ENCODE measurements around the gene USP6NL. TPM values are rescaled to one million over a fixed set of nuclear protein-coding genes. Genes with fewer than 3 reads are reported as not detected.
"Not testable (repeated sequence)": the region's sequence is repeated elsewhere in the genome, so short reads cannot be mapped to it uniquely, and the experiment has no call there.

Gene USP6NL
- total RNA-seq: 13.7 and 19.4 TPM in 2 replicates

DNA sequence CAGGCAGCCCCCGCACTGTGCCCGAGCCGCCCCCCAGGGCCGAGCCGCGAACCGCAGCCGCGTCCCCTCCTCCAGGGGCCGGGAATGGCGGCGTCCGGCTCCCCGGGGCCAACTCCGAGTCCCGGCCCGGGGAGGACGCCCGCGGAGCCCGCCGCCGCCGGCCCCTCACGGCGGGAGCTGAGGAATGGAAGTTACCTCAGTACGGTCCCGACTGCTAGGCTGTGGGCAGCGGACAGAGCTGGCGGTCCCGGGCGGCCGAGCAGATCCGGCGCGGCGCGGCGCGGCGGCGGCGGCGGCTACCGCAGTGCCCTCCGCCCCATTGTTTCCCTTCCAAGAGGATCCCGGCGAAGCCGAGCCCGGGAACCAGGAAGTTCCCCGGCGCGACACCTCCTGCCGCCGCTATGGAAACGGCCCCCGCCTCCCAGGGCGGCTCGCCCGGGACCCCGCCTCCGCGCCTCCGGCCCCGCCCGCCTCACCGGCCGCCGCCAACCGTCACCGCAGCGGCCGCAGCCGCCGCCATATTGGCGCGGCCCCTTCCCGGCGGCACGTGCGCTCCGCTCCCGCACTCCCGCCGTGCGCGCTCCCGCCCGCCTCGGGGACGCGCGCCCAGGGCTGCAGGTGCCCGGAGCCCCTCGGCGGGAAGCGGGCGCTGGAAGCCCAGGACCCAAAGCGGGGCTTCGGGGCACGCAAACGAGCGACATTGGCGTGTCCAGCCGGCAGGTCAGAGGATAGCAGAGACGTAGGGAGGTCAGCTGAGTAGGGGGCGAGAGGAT lies at the start of gene USP6NL:
TSS of gene USP6NL (minus strand) at position 403 of the 773 bp plus-strand sequence. CDS start 14,016 bp downstream, outside the sequence.
- peak; percentile 56 for DNase-seq (ENCODE audit: low read depth)

GRCh38 chr10:11658801-11659368 lies 47.4 kb upstream of the USP6NL start:
- DNase-seq (ENCODE audit: low read depth): no peak

DNA sequence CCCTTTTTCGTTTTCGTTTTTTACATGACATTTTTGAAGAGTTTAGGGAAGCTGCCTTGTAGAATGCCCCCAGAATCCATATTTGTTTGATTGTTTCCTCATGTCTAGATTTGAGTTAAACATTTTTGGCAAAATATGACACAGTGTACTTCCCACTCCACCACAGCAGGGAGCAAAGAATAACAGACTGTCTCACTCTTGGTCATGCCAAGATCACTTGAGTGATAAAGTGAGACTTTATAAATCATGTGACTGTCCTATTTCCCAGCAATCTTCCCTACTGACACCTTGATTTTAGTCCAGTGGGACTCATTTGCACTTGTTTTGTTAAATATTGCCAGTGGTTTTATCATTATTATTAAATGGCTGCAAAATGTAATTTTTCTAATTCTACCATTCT lies 44.4 kb upstream of the USP6NL start:
- no peak for DNase-seq (ENCODE audit: low read depth)

GRCh38 chr10:11654659-11655058 lies 43.2 kb upstream of the USP6NL start:
- DNase-seq (ENCODE audit: low read depth): no peak

DNA sequence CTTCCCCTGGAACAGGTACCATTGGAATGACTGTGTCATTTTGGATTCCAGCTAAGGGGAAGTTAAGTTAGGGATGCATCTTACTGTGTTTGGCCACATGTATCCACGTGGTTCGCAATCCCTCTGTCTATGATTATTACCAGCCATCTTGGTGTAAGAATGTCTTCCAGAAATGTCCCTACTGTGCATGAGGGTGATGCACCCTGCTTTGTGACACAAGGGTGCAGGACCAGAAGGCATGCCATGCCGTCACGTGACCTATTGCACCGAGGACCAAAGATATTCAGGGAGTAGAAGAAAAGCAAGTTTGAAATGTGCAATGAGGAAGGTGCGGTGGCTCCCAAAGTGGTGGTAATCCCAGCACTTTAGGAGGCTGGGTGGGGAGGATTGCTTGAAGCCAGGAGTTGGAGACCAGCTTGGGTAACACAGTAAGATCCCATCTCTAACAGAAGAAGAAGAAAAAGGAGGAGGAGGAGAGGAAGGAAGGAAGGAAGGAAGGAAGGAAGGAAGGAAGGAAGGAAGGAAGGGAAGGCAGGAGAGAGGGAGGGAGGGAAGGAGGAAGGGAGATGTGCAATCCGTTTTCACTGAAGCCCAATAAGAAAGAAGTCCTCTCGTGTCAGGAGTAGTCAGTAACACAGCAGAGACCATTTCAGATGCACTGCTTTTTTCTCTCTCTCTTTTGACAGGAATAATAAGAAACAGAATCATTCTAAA lies 42.5 kb upstream of the USP6NL start:
- no peak for DNase-seq (ENCODE audit: low read depth)

DNA sequence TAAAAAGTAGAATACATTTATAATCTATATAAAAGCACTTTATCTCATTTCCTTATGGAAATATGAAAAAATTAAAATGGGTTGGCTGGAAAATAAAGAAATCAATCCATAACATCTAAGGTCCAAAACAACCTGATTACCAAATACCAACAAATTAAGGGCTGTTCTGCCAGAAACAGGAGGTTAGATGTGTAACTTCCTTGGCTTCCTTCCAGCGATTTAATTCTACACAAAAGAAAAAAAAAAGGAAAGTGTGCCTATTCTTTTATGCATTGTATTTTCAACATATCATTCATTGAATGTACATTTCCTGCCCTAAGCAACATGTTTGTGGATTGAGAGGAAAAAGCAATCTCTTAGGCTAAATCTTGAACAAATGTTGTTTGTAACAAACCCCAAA lies 36.2 kb upstream of the USP6NL start:
- DNase-seq (ENCODE audit: low read depth): peak; percentile 11

- DNase-seq (ENCODE audit: low read depth): no peak
Observed at GRCh38 chr10:11646450-11646849, 35.0 kb upstream of the USP6NL start.

- no peak for DNase-seq (ENCODE audit: low read depth)
Observed at GRCh38 chr10:11643039-11643438, 31.6 kb upstream of the USP6NL start.

DNA sequence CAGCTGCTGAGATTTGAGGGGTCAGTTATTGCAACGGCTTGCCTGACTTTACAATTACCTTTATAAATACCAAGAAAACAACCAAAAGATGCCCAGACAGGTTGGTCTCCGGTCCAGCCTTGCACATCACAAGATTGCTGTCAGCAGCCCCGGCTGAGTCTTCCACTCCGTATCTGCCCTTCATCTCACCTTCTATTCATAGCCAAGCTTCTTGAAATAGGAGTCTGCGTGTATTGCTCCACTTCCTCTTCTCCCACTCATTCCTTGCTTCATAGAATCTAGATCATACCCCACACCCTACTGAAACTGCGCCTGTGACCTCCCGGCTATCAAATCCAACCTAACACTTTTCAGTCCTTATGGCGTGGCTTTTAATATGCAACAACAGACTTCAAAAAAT lies 31.1 kb upstream of the USP6NL start:
- no peak for DNase-seq (ENCODE audit: low read depth)

GRCh38 chr10:11639849-11640764 lies 28.7 kb upstream of the USP6NL start:
- DNase-seq (ENCODE audit: low read depth): no peak

- no peak for DNase-seq (ENCODE audit: low read depth)
Observed at GRCh38 chr10:11639362-11639761, 27.9 kb upstream of the USP6NL start.

GRCh38 chr10:11638055-11638698 lies 26.7 kb upstream of the USP6NL start:
- no peak for DNase-seq (ENCODE audit: low read depth)

DNA sequence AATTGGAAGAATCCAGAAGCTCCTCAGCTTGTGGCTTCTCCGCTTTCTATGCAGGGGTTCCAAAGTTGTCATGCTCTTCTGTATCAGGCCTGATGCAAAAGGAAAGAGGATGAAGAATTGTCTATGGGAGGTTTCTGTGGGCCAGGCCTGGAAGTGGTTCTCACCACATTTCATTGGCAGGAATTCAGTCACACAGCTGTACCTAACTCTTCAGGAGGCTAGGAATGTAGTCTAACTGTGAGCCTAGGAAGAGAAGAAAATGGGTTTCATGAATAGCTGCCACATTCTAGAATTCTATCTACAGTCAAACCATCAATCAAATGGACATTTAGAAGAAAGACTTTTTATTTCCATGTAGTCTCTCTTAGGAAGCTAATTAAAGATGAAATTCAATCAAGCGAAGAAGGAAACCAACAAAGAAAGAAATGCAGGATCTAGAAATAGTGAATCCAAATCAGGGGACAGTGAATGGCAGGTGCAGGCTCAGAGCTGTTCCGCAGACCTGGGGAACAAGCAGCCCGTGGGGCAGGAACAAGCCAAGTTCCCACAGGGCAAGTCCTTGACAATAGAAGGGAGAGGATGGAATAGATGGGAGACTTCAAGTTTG lies 25.4 kb upstream of the USP6NL start:
- peak; percentile 2 for DNase-seq (ENCODE audit: low read depth)

DNA sequence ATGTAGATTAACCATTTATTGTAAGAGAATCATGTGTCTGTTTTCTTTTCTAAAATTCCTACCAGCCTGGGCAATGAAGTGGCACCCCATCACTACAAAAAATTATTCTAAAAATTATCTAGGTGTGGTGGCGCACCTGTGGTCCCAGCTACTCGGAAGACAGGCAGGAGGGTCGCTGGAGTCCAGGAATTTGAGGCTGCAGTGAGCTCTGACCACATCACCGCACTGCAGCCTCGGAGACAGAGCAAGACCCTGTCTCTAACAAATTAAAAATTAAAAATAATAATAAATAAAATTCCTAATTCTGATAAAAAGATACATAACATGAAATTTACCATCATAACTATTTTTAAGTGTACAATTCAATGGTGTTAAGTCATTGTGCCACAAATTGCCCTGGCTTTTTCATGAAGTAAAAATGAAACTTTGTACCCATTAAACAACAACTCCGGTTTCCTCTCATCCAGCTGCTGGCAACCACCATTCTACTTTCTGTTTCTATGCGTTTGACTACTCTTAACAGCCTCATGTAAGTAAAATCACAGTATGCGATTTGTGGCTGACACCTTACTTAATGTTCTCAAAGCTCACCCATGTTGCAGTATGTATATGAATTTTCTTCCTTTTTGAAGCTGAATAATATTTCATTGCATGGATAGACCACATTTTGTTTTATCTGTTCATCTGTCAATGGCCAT lies 20.6 kb upstream of the USP6NL start:
- DNase-seq (ENCODE audit: low read depth): no peak

DNA sequence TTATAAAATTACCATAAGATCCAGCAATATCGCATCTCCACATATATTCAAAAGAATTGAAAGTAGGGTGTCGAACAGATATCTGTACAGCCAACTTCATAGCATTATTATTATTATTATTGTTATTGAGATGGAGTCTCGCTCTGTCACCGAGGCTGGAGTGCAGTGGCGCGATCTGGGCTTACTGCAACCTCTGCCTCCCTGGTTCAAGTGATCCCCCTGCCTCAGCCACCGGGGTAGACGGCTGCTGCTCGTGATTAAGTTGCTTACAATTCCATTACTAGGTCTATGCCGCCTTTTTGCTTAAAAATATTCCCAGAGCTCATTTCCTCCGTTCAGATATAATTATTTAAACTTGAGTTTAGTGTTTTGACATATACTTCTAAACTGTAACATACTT lies 19.8 kb upstream of the USP6NL start:
- no peak for DNase-seq (ENCODE audit: low read depth)

DNA sequence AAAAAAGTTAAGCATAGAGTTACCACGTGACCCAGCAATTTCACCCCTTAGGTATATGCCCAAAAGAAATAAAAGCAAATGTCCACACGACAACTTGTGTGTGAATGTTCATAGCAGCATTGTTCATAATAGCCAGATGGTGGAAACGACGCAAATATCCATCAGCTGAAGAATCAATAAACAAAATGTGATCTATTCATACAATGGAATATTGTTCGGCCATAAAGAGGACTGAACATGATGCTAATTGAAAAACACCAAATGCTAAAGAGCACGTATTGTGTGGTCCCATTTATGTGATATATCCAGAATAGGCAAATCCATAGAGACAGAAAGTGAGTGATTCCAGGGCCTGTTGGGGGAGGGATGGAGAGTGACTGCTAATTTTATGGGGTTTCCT lies 18.3 kb upstream of the USP6NL start:
- no peak for DNase-seq (ENCODE audit: low read depth)

GRCh38 chr10:11627941-11628340 lies 16.5 kb upstream of the USP6NL start:
- DNase-seq (ENCODE audit: low read depth): not testable (repeated sequence)

GRCh38 chr10:11626071-11626470 lies 14.6 kb upstream of the USP6NL start:
- DNase-seq (ENCODE audit: low read depth): no peak

DNA sequence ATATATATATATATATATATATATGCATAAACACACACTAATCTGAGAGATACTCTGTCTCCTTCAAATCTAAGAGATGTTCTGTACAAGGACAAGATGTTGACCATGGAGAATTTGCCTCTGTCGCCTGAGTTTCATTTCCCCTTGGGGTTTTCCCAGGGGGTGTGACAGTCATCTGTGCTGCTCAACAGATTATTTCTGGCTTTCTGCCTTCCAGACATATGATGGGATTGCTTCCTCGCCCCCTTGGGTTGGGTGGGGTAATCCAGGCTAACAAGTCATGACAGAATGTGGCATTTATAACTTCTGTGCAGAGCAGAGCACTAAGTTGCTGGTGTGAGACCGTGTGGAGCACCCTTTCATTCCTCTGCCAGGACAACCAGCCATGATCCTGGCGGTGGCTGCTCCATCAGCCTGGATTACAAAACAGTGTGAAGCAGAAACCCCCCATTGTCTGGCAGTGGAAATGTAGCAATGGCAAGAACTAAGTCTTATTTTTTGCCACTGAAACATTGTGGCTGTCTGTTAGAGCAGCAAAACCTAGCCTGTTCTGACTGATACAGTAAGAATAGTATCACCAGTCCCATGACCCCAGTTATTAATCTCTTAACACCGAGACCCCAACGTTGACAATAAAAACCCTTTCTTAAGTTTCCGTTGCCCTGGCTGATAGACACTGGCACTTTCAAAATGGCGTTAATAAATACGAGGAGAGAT lies 13.7 kb upstream of the USP6NL start:
- no peak for DNase-seq (ENCODE audit: low read depth)

DNA sequence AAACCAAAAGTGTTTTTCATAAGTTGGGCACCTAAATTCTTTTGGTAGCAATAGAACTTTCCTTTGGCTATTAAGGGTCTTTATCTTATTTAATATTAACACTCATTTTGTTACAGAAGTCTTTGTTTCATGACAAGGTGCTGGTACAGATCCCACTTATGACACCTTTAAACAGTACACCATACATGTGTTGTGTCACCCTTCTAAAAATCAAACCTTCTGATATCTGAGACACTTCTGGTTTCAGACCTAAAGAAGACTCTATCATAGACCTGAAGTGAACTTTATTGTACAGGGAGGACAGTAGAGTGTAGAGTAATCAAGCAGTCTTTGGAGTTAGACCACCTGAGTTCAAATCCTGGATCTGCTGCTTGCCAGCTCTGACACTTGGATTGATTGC lies 5.8 kb upstream of the USP6NL start:
- DNase-seq (ENCODE audit: low read depth): no peak

All from renal cortical epithelial cell (primary cell).